Measurements from ENCODE around the gene UBE3C.

The UBE3C gene

DNA sequence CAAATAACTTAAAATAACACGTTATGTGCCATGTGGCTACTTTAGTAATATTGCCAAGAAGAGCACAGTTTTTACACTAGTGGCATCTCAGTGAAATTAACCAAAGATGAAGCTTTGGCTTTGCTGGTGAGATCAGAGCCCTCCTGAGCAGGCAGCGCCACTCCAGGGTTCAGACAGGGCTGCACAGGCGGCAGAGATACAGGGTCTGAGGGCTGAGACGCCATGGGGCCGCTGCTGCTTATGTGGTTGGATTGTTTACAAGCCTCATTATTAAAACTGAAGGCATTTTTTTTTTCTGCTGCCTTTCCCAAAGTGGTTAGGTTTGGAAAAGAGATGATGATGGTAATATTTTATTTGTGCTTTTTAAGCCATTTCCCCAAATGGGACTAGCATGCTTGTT lies 129.2 kb downstream of the UBE3C start:
- in situ Hi-C loops (cut with MboI; ENCODE audit: low sequenced_read_pairs, unreplicated experiment), result no loop called here

DNA sequence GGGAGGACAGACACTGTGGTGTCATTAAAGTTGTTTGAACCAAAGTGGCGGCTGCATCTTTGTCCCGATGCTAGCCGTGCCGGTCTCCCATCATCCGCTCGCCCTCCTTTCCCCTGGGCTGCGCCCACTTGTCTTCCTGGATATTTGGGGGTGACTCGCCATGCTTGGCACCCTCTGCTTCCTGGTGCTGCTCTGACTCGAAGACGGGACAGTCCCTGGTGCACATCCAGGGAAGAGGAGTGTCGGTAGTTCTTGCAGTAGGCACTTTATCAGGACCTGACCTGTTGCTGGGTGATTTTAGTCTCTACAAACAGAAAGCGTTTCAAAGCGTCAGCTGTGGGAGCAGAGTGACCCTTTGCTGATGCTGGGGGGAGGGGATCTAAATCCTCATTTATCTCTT lies 129.8 kb downstream of the UBE3C start:
- in situ Hi-C loops (cut with MboI; ENCODE audit: low sequenced_read_pairs, unreplicated experiment), result no loop called here
- TF ChIP-seq, protein P1, sequence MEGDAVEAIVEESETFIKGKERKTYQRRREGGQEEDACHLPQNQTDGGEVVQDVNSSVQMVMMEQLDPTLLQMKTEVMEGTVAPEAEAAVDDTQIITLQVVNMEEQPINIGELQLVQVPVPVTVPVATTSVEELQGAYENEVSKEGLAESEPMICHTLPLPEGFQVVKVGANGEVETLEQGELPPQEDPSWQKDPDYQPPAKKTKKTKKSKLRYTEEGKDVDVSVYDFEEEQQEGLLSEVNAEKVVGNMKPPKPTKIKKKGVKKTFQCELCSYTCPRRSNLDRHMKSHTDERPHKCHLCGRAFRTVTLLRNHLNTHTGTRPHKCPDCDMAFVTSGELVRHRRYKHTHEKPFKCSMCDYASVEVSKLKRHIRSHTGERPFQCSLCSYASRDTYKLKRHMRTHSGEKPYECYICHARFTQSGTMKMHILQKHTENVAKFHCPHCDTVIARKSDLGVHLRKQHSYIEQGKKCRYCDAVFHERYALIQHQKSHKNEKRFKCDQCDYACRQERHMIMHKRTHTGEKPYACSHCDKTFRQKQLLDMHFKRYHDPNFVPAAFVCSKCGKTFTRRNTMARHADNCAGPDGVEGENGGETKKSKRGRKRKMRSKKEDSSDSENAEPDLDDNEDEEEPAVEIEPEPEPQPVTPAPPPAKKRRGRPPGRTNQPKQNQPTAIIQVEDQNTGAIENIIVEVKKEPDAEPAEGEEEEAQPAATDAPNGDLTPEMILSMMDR (IDR thresholded peaks at IDR 0.05; ENCODE audit: borderline replicate concordance, control extremely low read depth, extremely low read depth, insufficient read depth, missing control alignments), result no peak
- DNase-seq (ENCODE audit: low spot score), result no peak

More for the DNA sequence above, 129.2 kb downstream of the UBE3C start:
- TF ChIP-seq, protein P1 (IDR thresholded peaks at IDR 0.05; ENCODE audit: borderline replicate concordance, control extremely low read depth, extremely low read depth, insufficient read depth, missing control alignments), result no peak
- no peak for DNase-seq (ENCODE audit: low spot score)

DNA sequence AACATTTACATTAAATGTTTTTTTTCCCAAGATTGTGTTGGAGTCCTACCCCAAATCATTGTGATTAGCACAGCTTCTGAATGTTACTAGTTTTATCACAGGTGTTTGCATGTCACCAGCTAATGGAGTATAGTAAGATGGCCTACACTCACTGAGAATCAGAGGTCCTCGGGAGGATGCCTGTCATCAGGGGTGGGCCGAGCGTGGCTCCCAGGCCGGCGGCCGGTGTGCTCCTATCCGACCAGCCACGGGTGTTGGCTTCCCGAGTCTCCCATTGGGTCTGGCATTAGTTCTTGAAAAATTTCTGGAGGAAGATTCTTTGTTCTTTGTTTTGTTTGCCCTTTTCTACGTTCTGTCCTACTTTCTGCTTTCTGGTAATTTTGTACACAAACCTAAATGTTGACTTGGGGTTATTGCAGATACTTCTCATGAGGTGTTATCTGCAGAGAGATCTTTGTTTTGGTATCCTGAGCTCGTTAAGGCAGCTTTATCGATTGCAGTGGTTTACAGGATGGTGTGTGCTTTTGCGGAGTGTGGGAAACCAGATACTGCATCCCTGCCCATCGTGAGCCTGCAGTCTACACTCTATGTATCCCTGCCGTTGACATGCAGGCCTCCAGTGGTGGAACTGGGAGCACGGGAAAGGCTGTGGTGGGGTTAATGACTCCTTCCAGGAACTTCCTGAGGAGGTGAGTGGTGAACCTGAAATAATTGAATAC lies 130.8 kb downstream of the UBE3C start:
- no peak for DNase-seq (ENCODE audit: low spot score)
- in situ Hi-C loops (cut with MboI; ENCODE audit: low sequenced_read_pairs, unreplicated experiment), result no loop called here
- TF ChIP-seq, protein P1 (IDR thresholded peaks at IDR 0.05; ENCODE audit: borderline replicate concordance, control extremely low read depth, extremely low read depth, insufficient read depth, missing control alignments), result no peak

DNA sequence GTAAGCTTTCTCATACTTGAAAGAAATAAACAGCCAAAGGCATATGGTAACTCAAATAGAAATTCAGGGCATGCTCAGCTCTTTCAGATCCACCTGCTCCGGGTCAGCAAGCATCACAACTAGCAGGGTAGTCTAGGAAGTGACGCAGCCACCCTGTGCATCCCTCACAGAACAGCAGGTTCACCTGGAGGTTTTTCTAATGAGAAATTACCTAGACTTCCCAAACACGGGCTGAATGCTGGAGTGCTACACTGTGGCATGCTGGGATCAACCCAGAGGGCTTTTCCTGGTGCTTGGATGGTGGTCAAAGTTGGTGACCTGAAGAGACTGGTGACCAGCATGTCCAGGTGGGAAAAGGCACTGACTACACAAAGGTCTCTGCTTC lies 131.3 kb downstream of the UBE3C start:
- TF ChIP-seq, protein P1 (IDR thresholded peaks at IDR 0.05; ENCODE audit: borderline replicate concordance, control extremely low read depth, extremely low read depth, insufficient read depth, missing control alignments), result no peak
- no peak for DNase-seq (ENCODE audit: low spot score)
- in situ Hi-C loops (cut with MboI; ENCODE audit: low sequenced_read_pairs, unreplicated experiment), result no loop called here

DNA sequence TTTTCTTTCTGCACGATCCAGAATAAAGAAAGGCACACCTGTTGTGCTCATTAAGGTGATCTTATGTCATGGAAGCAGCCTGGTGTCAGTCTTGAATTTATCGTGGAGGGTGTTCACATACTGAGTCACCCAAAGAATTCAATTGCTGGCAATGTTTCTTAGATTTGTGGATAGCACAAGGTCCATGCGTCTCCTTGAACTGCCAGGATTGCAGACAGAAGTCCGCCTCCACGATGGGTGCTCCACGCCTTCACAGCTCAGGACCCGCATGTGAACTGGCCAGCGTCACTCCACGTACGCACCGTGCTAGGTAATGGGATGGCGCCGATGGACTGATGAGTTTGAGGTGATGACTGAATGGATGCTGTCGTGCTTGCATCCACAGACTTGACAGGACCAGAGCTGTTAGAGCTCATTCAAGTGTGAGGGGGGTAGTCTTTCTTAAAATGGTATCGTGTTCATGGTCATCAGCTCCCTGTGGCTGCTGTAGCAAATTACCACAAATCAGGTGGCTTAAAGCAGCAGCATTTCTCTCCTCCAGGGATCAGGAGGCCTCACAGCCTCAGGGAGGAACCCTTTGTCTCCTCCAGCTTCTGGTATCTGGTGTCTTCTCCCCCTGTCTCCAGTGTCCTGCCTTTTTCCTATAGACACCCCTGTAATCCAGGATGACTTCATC lies 132.7 kb downstream of the UBE3C start:
- TF ChIP-seq, protein P1 (IDR thresholded peaks at IDR 0.05; ENCODE audit: borderline replicate concordance, control extremely low read depth, extremely low read depth, insufficient read depth, missing control alignments), result no peak
- DNase-seq (ENCODE audit: low spot score), result no peak
- in situ Hi-C loops (cut with MboI; ENCODE audit: low sequenced_read_pairs, unreplicated experiment), result no loop called here

DNA sequence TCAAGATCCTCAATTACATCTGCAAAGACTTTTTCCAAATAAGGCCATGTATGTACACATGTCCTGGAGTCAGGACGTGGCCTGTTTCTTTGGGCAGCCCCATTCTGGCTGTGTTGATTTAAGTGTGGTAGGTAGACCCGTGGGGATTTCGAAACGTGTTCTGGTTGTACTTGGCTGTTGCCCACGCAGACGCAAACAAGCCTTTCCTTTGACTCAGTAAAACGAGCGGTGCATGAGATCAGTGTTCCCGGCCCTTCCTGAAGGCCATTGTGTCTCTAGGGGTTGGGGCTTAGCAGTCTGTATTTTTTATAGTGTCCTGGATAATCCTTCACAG lies 133.2 kb downstream of the UBE3C start:
- TF ChIP-seq, protein P1 (IDR thresholded peaks at IDR 0.05; ENCODE audit: borderline replicate concordance, control extremely low read depth, extremely low read depth, insufficient read depth, missing control alignments), result no peak
- DNase-seq (ENCODE audit: low spot score), result peak; percentile 55
- in situ Hi-C loops (cut with MboI; ENCODE audit: low sequenced_read_pairs, unreplicated experiment), result no loop called here
